Central memory CD4-positive, alpha-beta T cell (primary cell): Measurements from ENCODE around the gene RAPH1.
"Not testable (repeated sequence)": the region's sequence is repeated elsewhere in the genome, so short reads cannot be mapped to it uniquely, and the experiment has no call there.

Experiments used
- DNase-seq: peaks from one replicate; pipeline ENCODE4 v3.0.0; 2022

Gene RAPH1

DNA sequence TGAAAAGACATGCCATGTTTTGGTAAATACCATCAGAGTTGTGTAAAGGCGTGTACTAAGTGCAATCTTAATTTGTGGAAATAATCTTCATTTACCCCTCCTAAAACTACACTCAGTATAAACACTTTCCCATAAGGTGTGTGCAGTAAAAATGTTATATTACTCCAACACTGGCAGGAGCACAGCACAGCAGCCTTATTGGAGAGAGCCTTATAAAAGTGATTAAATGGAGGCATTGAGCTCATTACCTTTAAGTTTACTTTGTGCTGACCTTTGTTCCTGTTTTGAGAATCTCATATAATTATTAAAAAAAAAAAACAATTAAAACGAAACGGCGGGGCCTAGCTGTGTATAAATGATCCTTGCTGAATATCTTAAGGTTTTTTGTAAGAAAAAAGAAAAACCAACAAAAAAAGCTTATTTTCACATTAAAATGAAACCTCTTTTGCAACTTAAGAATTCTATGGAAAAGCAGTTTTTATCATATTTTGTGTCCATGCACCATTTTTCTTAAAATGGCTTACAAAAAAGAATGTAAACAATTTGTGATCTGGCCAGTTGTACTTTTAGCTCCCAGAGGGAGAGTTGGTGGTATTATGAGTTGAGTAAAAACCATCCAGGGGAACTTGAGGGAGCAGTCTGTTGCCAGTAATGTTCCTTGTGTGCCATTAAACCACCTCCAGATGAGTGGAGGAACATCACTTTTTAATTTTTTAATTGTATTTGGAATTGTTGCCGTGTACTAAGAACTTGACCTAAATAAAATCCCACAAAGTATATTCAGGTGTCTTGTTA, 103.5 kb downstream of the RAPH1 start:
- no peak for DNase-seq

DNA sequence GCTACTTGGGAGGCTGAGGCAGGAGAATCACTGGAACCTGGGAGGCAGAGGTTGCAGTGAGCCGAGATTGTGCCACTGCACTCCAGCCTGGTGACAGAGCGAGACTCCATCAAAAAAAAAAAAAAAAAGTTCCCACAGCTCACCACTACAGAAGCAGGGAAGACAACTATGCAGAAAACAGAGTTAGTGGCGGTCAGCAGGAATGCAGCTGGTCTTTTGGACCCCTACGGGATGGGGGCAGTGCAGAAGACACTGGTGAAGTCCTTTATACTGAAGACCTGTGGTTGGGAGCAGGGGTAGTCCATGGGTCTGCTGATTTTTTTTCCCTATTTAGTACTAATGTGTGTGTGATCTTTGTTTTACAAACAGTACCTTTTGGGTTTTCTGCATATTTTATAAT, 105.5 kb downstream of the RAPH1 start:
- DNase-seq = not testable (repeated sequence)

GRCh38 chr2:203427061-203427460, 108.0 kb downstream of the RAPH1 start:
- no peak for DNase-seq

DNA sequence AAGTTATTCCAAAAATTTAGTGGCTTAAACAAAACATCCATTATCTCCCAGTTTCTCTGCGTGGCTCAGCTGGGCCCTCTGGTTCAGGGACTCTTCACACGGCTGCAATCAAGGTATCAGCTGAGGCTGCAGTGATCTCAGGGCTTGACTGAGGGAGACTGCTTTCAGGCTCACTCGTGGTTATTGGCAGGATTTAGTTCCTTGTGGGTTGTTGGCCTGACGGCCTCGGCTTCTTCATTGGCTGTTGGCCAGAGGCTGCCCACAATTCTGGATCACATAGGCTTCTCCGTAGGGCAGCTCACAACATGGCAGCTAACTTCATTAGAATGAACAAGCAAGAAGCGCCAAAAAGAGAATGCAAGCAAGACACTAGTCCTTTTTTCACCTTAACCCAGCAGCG, 116.8 kb downstream of the RAPH1 start:
- DNase-seq = no peak

- DNase-seq = no peak
Observed at GRCh38 chr2:203413796-203414195, 121.3 kb downstream of the RAPH1 start.

GRCh38 chr2:203412546-203413331, 122.4 kb downstream of the RAPH1 start:
- DNase-seq = no peak

GRCh38 chr2:203407496-203407895, 127.6 kb downstream of the RAPH1 start:
- DNase-seq = no peak

DNA sequence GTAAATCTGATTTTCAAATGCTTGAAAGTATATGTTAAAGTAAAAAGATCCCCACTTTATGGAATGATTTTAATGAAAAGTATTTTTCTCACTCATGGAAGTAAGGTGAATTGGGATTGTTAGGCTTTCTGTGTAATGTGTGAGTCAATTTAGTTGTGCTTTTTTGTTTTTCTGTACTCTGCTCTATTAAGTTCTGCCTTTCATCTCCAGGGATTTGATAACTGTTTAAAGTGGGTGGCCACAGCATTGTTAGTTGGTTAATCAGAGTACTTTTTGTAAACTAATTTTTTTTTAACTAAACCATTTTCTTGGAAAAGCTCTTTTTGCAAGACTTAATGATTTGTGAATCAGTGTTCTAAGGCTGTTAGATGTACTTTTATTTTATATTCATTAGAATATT, 130.1 kb downstream of the RAPH1 start:
- no peak for DNase-seq

GRCh38 chr2:203400805-203401585, 134.1 kb downstream of the RAPH1 start:
- no peak for DNase-seq

GRCh38 chr2:203399031-203399430, 136.1 kb downstream of the RAPH1 start:
- no peak for DNase-seq

- no peak for DNase-seq
Observed at GRCh38 chr2:203396667-203397066, 138.4 kb downstream of the RAPH1 start.

GRCh38 chr2:203395858-203396257, 139.2 kb downstream of the RAPH1 start:
- no peak for DNase-seq

GRCh38 chr2:203394519-203395227, 140.4 kb downstream of the RAPH1 start:
- no peak for DNase-seq

GRCh38 chr2:203388153-203388552, 146.9 kb downstream of the RAPH1 start:
- not testable (repeated sequence) for DNase-seq

DNA sequence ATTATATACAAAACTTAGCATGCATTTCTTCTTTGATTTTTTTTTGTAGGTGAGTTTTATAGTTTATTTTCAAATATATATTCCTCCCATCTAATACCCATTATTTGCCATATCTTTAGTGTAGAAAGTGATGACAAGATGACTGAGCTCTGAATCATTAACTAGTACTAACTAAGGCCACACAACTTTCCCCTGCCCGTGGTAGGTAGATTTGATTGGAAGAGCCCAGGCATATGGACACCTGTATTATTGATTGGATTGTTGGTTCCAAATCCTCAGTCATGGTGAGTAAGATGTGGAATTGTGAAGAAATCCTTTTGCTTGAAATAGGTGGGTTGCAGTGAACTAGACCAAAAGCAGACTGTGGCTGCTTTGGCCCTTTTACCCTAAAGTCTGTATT, 152.1 kb downstream of the RAPH1 start:
- DNase-seq = no peak

- no peak for DNase-seq
Observed at GRCh38 chr2:203379156-203379555, 155.9 kb downstream of the RAPH1 start.

- DNase-seq = no peak
Observed at GRCh38 chr2:203376173-203376572, 158.9 kb downstream of the RAPH1 start.

DNA sequence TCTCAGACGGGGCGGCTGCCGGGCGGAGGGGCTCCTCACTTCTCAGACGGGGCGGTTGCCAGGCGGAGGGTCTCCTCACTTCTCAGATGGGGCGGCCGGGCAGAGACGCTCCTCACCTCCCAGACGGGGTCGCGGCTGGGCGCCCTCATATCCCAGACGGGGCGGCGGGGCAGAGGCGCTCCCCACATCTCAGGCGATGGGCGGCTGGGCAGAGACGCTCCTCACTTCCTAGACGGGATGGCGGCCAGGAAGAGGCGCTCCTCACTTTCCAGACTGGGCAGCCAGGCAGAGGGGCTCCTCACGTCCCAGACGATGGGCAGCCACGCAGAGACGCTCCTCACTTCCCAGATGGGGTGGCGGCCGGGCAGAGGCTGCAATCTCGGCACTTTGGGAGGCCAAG, 162.4 kb downstream of the RAPH1 start:
- DNase-seq = not testable (repeated sequence)

DNA sequence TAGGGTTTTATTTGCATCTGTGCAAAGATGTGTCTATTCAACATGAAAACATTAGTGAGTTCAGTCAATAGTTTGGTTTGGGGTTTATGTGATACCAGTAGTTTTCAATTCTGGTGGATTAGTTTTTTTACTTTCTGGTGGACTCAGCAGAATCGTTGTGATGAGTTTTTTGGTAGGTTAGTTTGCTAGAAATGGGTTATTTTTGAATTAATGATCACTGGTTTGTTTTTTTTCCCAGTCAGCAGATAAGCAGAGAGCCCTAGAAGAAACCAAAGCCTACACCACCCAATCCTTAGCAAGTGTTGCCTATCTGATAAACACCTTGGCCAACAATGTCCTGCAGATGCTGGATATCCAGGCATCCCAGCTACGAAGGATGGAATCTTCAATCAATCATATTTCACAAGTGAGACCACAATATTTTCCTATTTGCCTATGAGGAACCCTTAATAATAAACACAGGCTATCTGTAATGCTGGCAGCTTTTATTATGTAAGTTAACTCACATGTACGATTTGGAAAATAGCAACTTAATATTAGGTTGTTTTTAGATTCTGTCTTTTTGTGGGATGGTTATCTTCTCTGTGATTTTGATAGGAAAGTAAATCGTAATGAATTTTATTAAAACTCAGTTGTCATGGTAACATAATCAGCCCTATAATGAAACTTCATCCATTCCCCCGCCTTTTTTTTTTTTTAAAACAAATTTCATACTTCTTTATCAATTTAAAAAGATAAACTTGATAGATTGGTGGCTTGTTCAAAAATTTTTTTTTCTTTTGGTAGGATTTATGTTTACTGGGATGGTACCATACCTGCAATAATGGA, 168.2 kb downstream of the RAPH1 start:
- DNase-seq = no peak

- DNase-seq = no peak
Observed at GRCh38 chr2:203361922-203362321, 173.2 kb downstream of the RAPH1 start.

DNA sequence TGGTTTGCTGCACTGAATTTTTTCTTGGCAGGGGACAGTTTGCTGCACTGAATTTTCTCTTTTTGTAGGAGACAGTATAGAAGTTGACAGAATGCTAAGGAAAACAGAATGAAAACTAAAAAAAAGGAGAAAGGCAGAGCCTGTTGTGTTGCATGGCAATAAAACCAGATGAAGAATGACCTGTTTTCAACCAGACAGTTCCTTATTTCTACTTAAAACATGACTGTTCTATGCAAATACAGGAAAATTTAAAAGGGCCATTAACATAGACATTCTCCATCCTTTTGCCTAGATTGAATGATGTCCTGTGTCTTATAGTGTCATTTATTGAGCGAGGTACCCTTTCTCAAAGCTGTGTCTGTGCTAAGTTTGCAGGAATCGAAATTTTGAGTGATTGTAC, 173.6 kb downstream of the RAPH1 start:
- no peak for DNase-seq
